HEK293 (cell line): ENCODE results near the gene FOXO3.

Source experiments
- CTCF ChIA-PET: fragments of 350-600 bp; formaldehyde crosslinking; extraction: SDS; loops from one replicate; lab custom pipeline; 2021; ENCODE audit warnings: antibody characterized with exemption; lab: Yijun Ruan, JAX
- POLR2A ChIA-PET: fragments of 300-600 bp; formaldehyde crosslinking; extraction: SDS; loops from one replicate; lab custom pipeline; 2020; ENCODE audit warnings: antibody characterized with exemption, inconsistent platforms; lab: Yijun Ruan, JAX
- H3K27ac ChIP-seq: fragments of 200-500 bp; sonication (Bioruptor generic); 2 replicates; pipeline ENCODE4 v1.5.1; 2014; ENCODE audit warnings: low read depth, low read length, control low read depth, inconsistent platforms; ENCODE audit errors: extremely low read depth
- H3K36me3 ChIP-seq, 2 experiments: fragments of 200-500 bp in 1 of 2; sonication (Bioruptor generic) in 1 of 2; 1 replicate in 1 of 2; 2 replicates in 1 of 2; pipeline ENCODE4 v1.5.1; 2014 to 2017; ENCODE audit warnings: inconsistent platforms in 2 of 2, low read length in 2 of 2; ENCODE audit not compliant: control insufficient read depth in 2 of 2, insufficient read depth in 1 of 2
- H3K4me1 ChIP-seq: fragments of 200-500 bp; sonication (Bioruptor generic); 2 replicates; pipeline ENCODE4 v1.5.1; 2014; ENCODE audit warnings: mild to moderate bottlenecking, low read length, inconsistent platforms; ENCODE audit not compliant: control insufficient read depth, insufficient read depth
- H3K4me3 ChIP-seq: 2 replicates; pipeline ENCODE4 v1.5.1; 2011; ENCODE audit warnings: low read depth, mild to moderate bottlenecking, control low read depth, low read length, moderate library complexity
- H3K9me3 ChIP-seq: fragments of 200-500 bp; sonication (Bioruptor generic); 2 replicates; pipeline ENCODE4 v1.5.1; 2014; ENCODE audit warnings: low read depth, low read length, inconsistent platforms; ENCODE audit not compliant: control insufficient read depth, insufficient read depth
- BCL11B ChIP-seq: fragments of 450-650 bp; formaldehyde crosslinking; IDR thresholded peaks from 2 replicates; pipeline ENCODE4 v1.5.1; 2016; ENCODE audit warnings: low read depth, missing biosample characterization, missing genetic modification characterization
- BCL6B ChIP-seq: fragments of 450-650 bp; formaldehyde crosslinking; IDR thresholded peaks from 2 replicates; pipeline ENCODE4 v1.5.1; 2017; ENCODE audit warnings: missing biosample characterization, missing genetic modification characterization
- GFI1B ChIP-seq: fragments of 450-650 bp; formaldehyde crosslinking; IDR thresholded peaks from 2 replicates; pipeline ENCODE4 v1.5.1; 2016; ENCODE audit warnings: missing biosample characterization, missing genetic modification characterization
- GLI2 ChIP-seq: fragments of 450-650 bp; formaldehyde crosslinking; IDR thresholded peaks from 2 replicates; pipeline ENCODE4; 2017; ENCODE audit warnings: missing biosample characterization, missing genetic modification characterization, low read depth, borderline replicate concordance
- GLIS1 ChIP-seq: fragments of 450-650 bp; formaldehyde crosslinking; IDR thresholded peaks from 2 replicates; pipeline ENCODE4 v1.5.1; 2016; ENCODE audit warnings: missing biosample characterization, missing genetic modification characterization
- PRDM4 ChIP-seq: fragments of 450-650 bp; formaldehyde crosslinking; IDR thresholded peaks from 2 replicates; pipeline ENCODE4 v1.5.1; 2017; ENCODE audit warnings: missing biosample characterization, missing genetic modification characterization
- PRDM6 ChIP-seq: fragments of 450-650 bp; formaldehyde crosslinking; IDR thresholded peaks from 2 replicates; pipeline ENCODE4 v1.5.1; 2017; ENCODE audit warnings: missing biosample characterization, missing genetic modification characterization
- TSHZ1 ChIP-seq: fragments of 450-650 bp; formaldehyde crosslinking; IDR thresholded peaks from 2 replicates; pipeline ENCODE4 v1.5.1; 2016; ENCODE audit warnings: missing biosample characterization, missing genetic modification characterization, borderline replicate concordance
- ZBTB6 ChIP-seq: fragments of 450-650 bp; formaldehyde crosslinking; IDR thresholded peaks from 2 replicates; pipeline ENCODE4 v1.5.1; 2017; ENCODE audit warnings: missing biosample characterization, missing genetic modification characterization
- ZNF10 ChIP-seq: fragments of 450-650 bp; formaldehyde crosslinking; IDR thresholded peaks from 2 replicates; pipeline ENCODE4 v1.5.1; 2017; ENCODE audit warnings: missing biosample characterization, missing genetic modification characterization
- ZNF157 ChIP-seq: fragments of 450-650 bp; formaldehyde crosslinking; IDR thresholded peaks from 2 replicates; pipeline ENCODE4 v1.5.1; 2016; ENCODE audit warnings: missing biosample characterization, missing genetic modification characterization
- ZNF24 ChIP-seq: fragments of 450-650 bp; formaldehyde crosslinking; IDR thresholded peaks from 2 replicates; pipeline ENCODE4 v1.5.1; 2016; ENCODE audit warnings: missing biosample characterization, missing genetic modification characterization
- ZNF274 ChIP-seq, 2 experiments: fragments of 200-500 bp in 1 of 2; fragments of 450-650 bp in 1 of 2; sonication (Bioruptor generic) in 1 of 2; formaldehyde crosslinking in 1 of 2; IDR thresholded peaks; 2 replicates each; pipeline versions ENCODE4 v1.5.1 to v1.6.1; 2014 to 2016; ENCODE audit warnings: borderline replicate concordance in 1 of 2, inconsistent platforms in 1 of 2, low read length in 1 of 2, missing biosample characterization in 1 of 2, missing genetic modification characterization in 1 of 2
- ZNF433 ChIP-seq: fragments of 450-650 bp; formaldehyde crosslinking; IDR thresholded peaks from 2 replicates; pipeline ENCODE4 v1.5.1; 2016; ENCODE audit warnings: missing biosample characterization, missing genetic modification characterization, low read depth
- ZNF473 ChIP-seq: fragments of 450-650 bp; formaldehyde crosslinking; IDR thresholded peaks from 2 replicates; pipeline ENCODE4 v1.5.1; 2017; ENCODE audit warnings: missing biosample characterization, missing genetic modification characterization
- ZNF488 ChIP-seq: fragments of 450-650 bp; formaldehyde crosslinking; IDR thresholded peaks from 2 replicates; pipeline ENCODE4 v1.5.1; 2016; ENCODE audit warnings: missing biosample characterization, missing genetic modification characterization
- ZNF626 ChIP-seq: fragments of 450-650 bp; sonication (Bioruptor Pico); formaldehyde crosslinking; IDR thresholded peaks from 2 replicates; pipeline ENCODE4 v1.5.1; 2018; ENCODE audit warnings: missing biosample characterization, missing genetic modification characterization, inconsistent platforms
- ZNF792 ChIP-seq: fragments of 450-650 bp; formaldehyde crosslinking; IDR thresholded peaks from 2 replicates; pipeline ENCODE4 v1.5.1; 2016; ENCODE audit warnings: missing biosample characterization, missing genetic modification characterization
- ZSCAN16 ChIP-seq: fragments of 450-650 bp; formaldehyde crosslinking; IDR thresholded peaks from 2 replicates; pipeline ENCODE4 v1.5.1; 2016; ENCODE audit warnings: missing biosample characterization, missing genetic modification characterization

Gene FOXO3

GRCh38 chr6:108594151-108594550 lies 33.4 kb downstream of the FOXO3 start:
- CTCF ChIA-PET: interaction anchor here (1.5 kb wide), 1 partner anchor 27 kb away, joined by 4 read pairs; no protein-coding TSS in a partner anchor

More at GRCh38 chr6:108594151-108594550, 33.4 kb downstream of the FOXO3 start:
- TF ChIP-seq ZNF473 (tag by site-specific recombination) (no peak), ZNF274 (IDR thresholded peaks at IDR 0.05; ENCODE audit: low read length) (no peak), ZNF274 (tag by site-specific recombination; IDR thresholded peaks at IDR 0.05; ENCODE audit: borderline replicate concordance) (no peak), ZNF626 (tag by site-specific recombination) (no peak), ZBTB6 (tag by site-specific recombination) (no peak), PRDM4 (tag by site-specific recombination) (no peak), TSHZ1 (no peak), ZNF157 (no peak), PRDM6 (no peak), ZSCAN16 (no peak), BCL11B (no peak), BCL6B (tag by site-specific recombination) (no peak), GLIS1 (tag by site-specific recombination) (no peak), ZNF10 (tag by site-specific recombination) (no peak), GFI1B (tag by site-specific recombination) (no peak), ZNF433 (tag by site-specific recombination) (no peak), ZNF488 (tag by site-specific recombination) (no peak), ZNF792 (tag by site-specific recombination) (no peak), ZNF24 (tag by site-specific recombination) (no peak), GLI2 (tag by site-specific recombination) (no peak)
- Histone ChIP-seq H3K4me3 (no peak overlapping the region), H3K9me3 (no peaks in the 10 kb centered on the region), H3K4me1 (peaks cover 55% of the 10 kb centered on the region), H3K36me3 (peaks cover 0 to 4% of the 10 kb centered on the region in 2 experiments; a peak in 1 of 3 replicates), H3K27ac (no peak overlapping the region)
- POLR2A ChIA-PET: interaction anchor here (0.6 kb wide), 1 partner anchor 34 kb away, joined by 3 read pairs; the partner anchor contains the start of gene FOXO3
